ENCODE measurements around the gene KPNA3. TPM values are rescaled to one million over a fixed set of nuclear protein-coding genes. Genes with fewer than 3 reads are reported as not detected.

KPNA3 gene
- total RNA-seq, 1 donor from 2014 or later: 56.3 TPM

- H3K4me3 Mint-ChIP-seq (ENCODE audit: low read depth): no peak overlapping the region
- H3K36me3 Mint-ChIP-seq (ENCODE audit: insufficient read depth): peaks cover 44% of the 10 kb centered on the region
- peaks cover 32% of the 10 kb centered on the region for H3K9me3 Mint-ChIP-seq (ENCODE audit: low read depth)
- TF ChIP-seq, protein P1, sequence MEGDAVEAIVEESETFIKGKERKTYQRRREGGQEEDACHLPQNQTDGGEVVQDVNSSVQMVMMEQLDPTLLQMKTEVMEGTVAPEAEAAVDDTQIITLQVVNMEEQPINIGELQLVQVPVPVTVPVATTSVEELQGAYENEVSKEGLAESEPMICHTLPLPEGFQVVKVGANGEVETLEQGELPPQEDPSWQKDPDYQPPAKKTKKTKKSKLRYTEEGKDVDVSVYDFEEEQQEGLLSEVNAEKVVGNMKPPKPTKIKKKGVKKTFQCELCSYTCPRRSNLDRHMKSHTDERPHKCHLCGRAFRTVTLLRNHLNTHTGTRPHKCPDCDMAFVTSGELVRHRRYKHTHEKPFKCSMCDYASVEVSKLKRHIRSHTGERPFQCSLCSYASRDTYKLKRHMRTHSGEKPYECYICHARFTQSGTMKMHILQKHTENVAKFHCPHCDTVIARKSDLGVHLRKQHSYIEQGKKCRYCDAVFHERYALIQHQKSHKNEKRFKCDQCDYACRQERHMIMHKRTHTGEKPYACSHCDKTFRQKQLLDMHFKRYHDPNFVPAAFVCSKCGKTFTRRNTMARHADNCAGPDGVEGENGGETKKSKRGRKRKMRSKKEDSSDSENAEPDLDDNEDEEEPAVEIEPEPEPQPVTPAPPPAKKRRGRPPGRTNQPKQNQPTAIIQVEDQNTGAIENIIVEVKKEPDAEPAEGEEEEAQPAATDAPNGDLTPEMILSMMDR (IDR thresholded peaks at IDR 0.05; ENCODE audit: unreplicated experiment): no peak
- H3K27me3 Mint-ChIP-seq: no peaks in the 10 kb centered on the region
- no peak overlapping the region for H3K27ac Mint-ChIP-seq
- no peak for DNase-seq (ENCODE audit: low spot score, unreplicated experiment)
- no peaks in the 10 kb centered on the region for H3K4me1 Mint-ChIP-seq (ENCODE audit: low read depth)
Observed at GRCh38 chr13:49760558-49760957, 31.9 kb downstream of the KPNA3 start.

DNA sequence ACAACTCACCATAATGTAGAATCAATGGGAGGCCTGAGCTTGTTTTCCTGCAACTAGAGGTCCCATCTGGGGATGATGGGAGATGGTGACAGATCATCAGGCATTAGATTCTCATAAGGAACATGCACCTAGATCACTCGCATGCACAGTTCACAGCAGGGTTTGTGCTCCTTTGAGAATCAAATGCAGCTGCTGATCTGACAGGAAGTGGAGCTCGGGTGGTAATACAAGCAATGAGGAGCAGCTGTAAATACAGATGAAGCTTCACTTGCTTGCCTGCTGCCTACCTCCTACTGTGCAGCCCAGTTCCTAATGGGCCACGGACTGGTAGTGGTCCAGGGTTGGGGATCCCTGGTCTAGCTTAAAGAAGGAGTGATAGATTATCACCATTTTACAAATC is 33.0 kb downstream of the KPNA3 start:
- H3K9me3 Mint-ChIP-seq (ENCODE audit: low read depth): peaks cover 26% of the 10 kb centered on the region

GRCh38 chr13:49756263-49756662 is 36.2 kb downstream of the KPNA3 start:
- no peak overlapping the region for H3K27ac Mint-ChIP-seq
- H3K4me3 Mint-ChIP-seq (ENCODE audit: low read depth): no peak overlapping the region
- TF ChIP-seq, protein P1 (IDR thresholded peaks at IDR 0.05; ENCODE audit: unreplicated experiment): no peak
- H3K27me3 Mint-ChIP-seq: no peaks in the 10 kb centered on the region
- H3K4me1 Mint-ChIP-seq (ENCODE audit: low read depth): peaks cover 25% of the 10 kb centered on the region
- DNase-seq (ENCODE audit: low spot score, unreplicated experiment): no peak
- peaks cover 29% of the 10 kb centered on the region for H3K36me3 Mint-ChIP-seq (ENCODE audit: insufficient read depth)
- peaks cover 15% of the 10 kb centered on the region for H3K9me3 Mint-ChIP-seq (ENCODE audit: low read depth)

More for the DNA sequence above, 33.0 kb downstream of the KPNA3 start:
- Mint-ChIP-seq H3K27me3 (no peaks in the 10 kb centered on the region), H3K27ac (no peak overlapping the region), H3K4me3 (ENCODE audit: low read depth) (no peak overlapping the region), H3K36me3 (ENCODE audit: insufficient read depth) (peaks cover 39% of the 10 kb centered on the region), H3K4me1 (ENCODE audit: low read depth) (peaks cover 7% of the 10 kb centered on the region)
- TF ChIP-seq, protein P1 (IDR thresholded peaks at IDR 0.05; ENCODE audit: unreplicated experiment): no peak
- DNase-seq (ENCODE audit: low spot score, unreplicated experiment): no peak

DNA sequence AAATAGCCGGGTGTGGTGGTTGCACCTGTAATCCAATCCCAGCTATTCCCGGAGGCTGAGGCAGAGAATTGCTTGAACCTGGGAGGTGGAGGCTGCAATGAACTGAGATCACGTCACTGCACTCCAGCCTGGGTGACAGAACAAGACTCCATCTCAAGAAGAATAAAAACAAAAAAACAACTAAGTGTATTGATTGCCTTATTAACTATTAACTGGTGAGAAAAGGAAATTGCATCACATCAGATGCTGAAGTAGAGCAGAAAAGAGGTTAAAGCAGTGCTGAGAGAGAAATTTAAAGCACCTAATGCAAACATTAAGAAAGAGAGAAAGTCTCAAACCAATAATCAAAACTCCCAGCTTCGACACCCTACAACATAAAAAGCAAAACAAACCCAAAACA is 38.3 kb downstream of the KPNA3 start:
- Mint-ChIP-seq H3K9me3 (ENCODE audit: low read depth) (peaks cover 4% of the 10 kb centered on the region), H3K4me3 (ENCODE audit: low read depth) (peak overlapping the region; percentile 57), H3K27me3 (no peaks in the 10 kb centered on the region), H3K4me1 (ENCODE audit: low read depth) (peaks cover 25% of the 10 kb centered on the region), H3K36me3 (ENCODE audit: insufficient read depth) (peaks cover 13% of the 10 kb centered on the region), H3K27ac (peak overlapping the region; percentile 88)
- TF ChIP-seq, protein P1 (IDR thresholded peaks at IDR 0.05; ENCODE audit: unreplicated experiment): no peak
- DNase-seq (ENCODE audit: low spot score, unreplicated experiment): no peak

- TF ChIP-seq, protein P1 (IDR thresholded peaks at IDR 0.05; ENCODE audit: unreplicated experiment): no peak
- no peak for DNase-seq (ENCODE audit: low spot score, unreplicated experiment)
- Mint-ChIP-seq H3K36me3 (ENCODE audit: insufficient read depth) (peaks cover 14% of the 10 kb centered on the region), H3K4me1 (ENCODE audit: low read depth) (peaks cover 21% of the 10 kb centered on the region), H3K27me3 (no peaks in the 10 kb centered on the region), H3K4me3 (ENCODE audit: low read depth) (no peak overlapping the region), H3K9me3 (ENCODE audit: low read depth) (no peaks in the 10 kb centered on the region), H3K27ac (no peak overlapping the region)
Observed at GRCh38 chr13:49749848-49750247, 42.6 kb downstream of the KPNA3 start.

All from progenitor cell of endocrine pancreas (in vitro differentiated cells).